ENCODE measurements around the gene TEC. TPM values are rescaled to one million over a fixed set of nuclear protein-coding genes. Genes with fewer than 3 reads are reported as not detected.

The TEC gene
- polyA plus RNA-seq, 10 donors, result 0.57 to 1.1 (median 0.83) TPM

- peak; percentile 59 to 80 (median 63) for DNase-seq
Observed at GRCh38 chr4:48269861-48270522, 354 bp upstream of the TEC start.

- no peak for DNase-seq
Observed at GRCh38 chr4:48267574-48267973, 2.1 kb downstream of the TEC start.

GRCh38 chr4:48266781-48267180 is 2.9 kb downstream of the TEC start:
- no peak for DNase-seq

- peak in 1 of 3 donors; percentile 5 for DNase-seq
Observed at GRCh38 chr4:48262926-48263325, 6.7 kb downstream of the TEC start.

GRCh38 chr4:48262484-48262883 is 7.2 kb downstream of the TEC start:
- no peak for DNase-seq

- DNase-seq, result no peak
Observed at GRCh38 chr4:48261281-48261680, 8.4 kb downstream of the TEC start.

- no peak for DNase-seq
Observed at GRCh38 chr4:48259748-48260147, 9.9 kb downstream of the TEC start.

- DNase-seq, result no peak
Observed at GRCh38 chr4:48258845-48259397, 10.7 kb downstream of the TEC start.

- no peak for DNase-seq
Observed at GRCh38 chr4:48255959-48256342, 13.7 kb downstream of the TEC start.

GRCh38 chr4:48255072-48255958 is 14.3 kb downstream of the TEC start:
- no peak for DNase-seq

- DNase-seq, result peak; percentile 28 to 77 (median 34)
Observed at GRCh38 chr4:48254381-48255071, 15.1 kb downstream of the TEC start.

GRCh38 chr4:48252313-48252712 is 17.3 kb downstream of the TEC start:
- no peak for DNase-seq

- DNase-seq, result no peak
Observed at GRCh38 chr4:48250980-48251379, 18.7 kb downstream of the TEC start.

- no peak for DNase-seq
Observed at GRCh38 chr4:48250343-48250742, 19.3 kb downstream of the TEC start.

- no peak for DNase-seq
Observed at GRCh38 chr4:48249378-48249777, 20.3 kb downstream of the TEC start.

- no peak for DNase-seq
Observed at GRCh38 chr4:48248559-48248953, 21.1 kb downstream of the TEC start.

GRCh38 chr4:48247878-48248558 is 21.6 kb downstream of the TEC start:
- no peak for DNase-seq

- peak in 1 of 3 donors; percentile 19 for DNase-seq
Observed at GRCh38 chr4:48247142-48247877, 22.3 kb downstream of the TEC start.

GRCh38 chr4:48244665-48245064 is 25.0 kb downstream of the TEC start:
- no peak for DNase-seq

- no peak for DNase-seq
Observed at GRCh38 chr4:48243887-48244286, 25.8 kb downstream of the TEC start.

GRCh38 chr4:48243429-48243828 is 26.2 kb downstream of the TEC start:
- no peak for DNase-seq
